ENCODE data around the gene UBP1.

UBP1 gene

GRCh38 chr3:33386631-33387030 lies 53.6 kb downstream of the UBP1 start:
- H4K20me1 ChIP-seq (ENCODE audit: insufficient read depth, low read length) = no peaks in the 10 kb centered on the region
- no peak overlapping the region for H3K4me3 ChIP-seq (ENCODE audit: low read depth, low read length, poor library complexity, severe bottlenecking)
- peaks cover 59% of the 10 kb centered on the region for H3K36me3 ChIP-seq (ENCODE audit: insufficient read depth, low read length)
- H3K79me2 ChIP-seq (ENCODE audit: insufficient read depth, low read length) = no peaks in the 10 kb centered on the region
- no peaks in the 10 kb centered on the region for H3K9me3 ChIP-seq (ENCODE audit: low read length)
- no peaks in the 10 kb centered on the region for H3F3A ChIP-seq (ENCODE audit: insufficient read depth, low read length)
- H3K4me2 ChIP-seq (ENCODE audit: low read length) = no peak overlapping the region
- no peaks in the 10 kb centered on the region for H3K9me2 ChIP-seq (ENCODE audit: low read depth, low read length)
- no peaks in the 10 kb centered on the region for H3K27me3 ChIP-seq (ENCODE audit: insufficient read depth, low read length)
- no peaks in the 10 kb centered on the region for H3K4me1 ChIP-seq (ENCODE audit: insufficient read depth, low read length, severe bottlenecking)
- TF ChIP-seq CTCF (IDR thresholded peaks at IDR 0.05; ENCODE audit: low read length) (no peak), EZH2 (IDR thresholded peaks at IDR 0.05; ENCODE audit: borderline replicate concordance, low read length) (no peak)
- H3K9ac ChIP-seq (ENCODE audit: low read length) = no peak overlapping the region
- H3K27ac ChIP-seq (ENCODE audit: low read depth, low read length, poor library complexity, severe bottlenecking) = no peak overlapping the region
- H2AFZ ChIP-seq (ENCODE audit: low read length) = no peak overlapping the region

- Histone ChIP-seq H3K9me2 (ENCODE audit: low read depth, low read length) (no peaks in the 10 kb centered on the region), H3K36me3 (ENCODE audit: insufficient read depth, low read length) (peaks cover 47% of the 10 kb centered on the region), H4K20me1 (ENCODE audit: insufficient read depth, low read length) (no peaks in the 10 kb centered on the region), H3K9ac (ENCODE audit: low read length) (no peak overlapping the region), H3K4me3 (ENCODE audit: low read depth, low read length, poor library complexity, severe bottlenecking) (no peak overlapping the region), H3K27me3 (ENCODE audit: insufficient read depth, low read length) (no peaks in the 10 kb centered on the region), H3K9me3 (ENCODE audit: low read length) (no peaks in the 10 kb centered on the region), H3K4me1 (ENCODE audit: insufficient read depth, low read length, severe bottlenecking) (no peaks in the 10 kb centered on the region), H2AFZ (ENCODE audit: low read length) (no peak overlapping the region), H3K27ac (ENCODE audit: low read depth, low read length, poor library complexity, severe bottlenecking) (no peak overlapping the region), H3K79me2 (ENCODE audit: insufficient read depth, low read length) (no peaks in the 10 kb centered on the region), H3F3A (ENCODE audit: insufficient read depth, low read length) (no peaks in the 10 kb centered on the region), H3K4me2 (ENCODE audit: low read length) (no peak overlapping the region)
- TF ChIP-seq CTCF (IDR thresholded peaks at IDR 0.05; ENCODE audit: low read length) (no peak), EZH2 (IDR thresholded peaks at IDR 0.05; ENCODE audit: borderline replicate concordance, low read length) (no peak)
Measured at GRCh38 chr3:33385423-33385822, 54.8 kb downstream of the UBP1 start.

- H3K9ac ChIP-seq (ENCODE audit: low read length) = no peak overlapping the region
- no peak for TF ChIP-seq CTCF (IDR thresholded peaks at IDR 0.05; ENCODE audit: low read length)
- no peak for TF ChIP-seq EZH2 (IDR thresholded peaks at IDR 0.05; ENCODE audit: borderline replicate concordance, low read length)
- H3K4me2 ChIP-seq (ENCODE audit: low read length) = no peak overlapping the region
- H3K9me2 ChIP-seq (ENCODE audit: low read depth, low read length) = no peaks in the 10 kb centered on the region
- no peak overlapping the region for H3K27ac ChIP-seq (ENCODE audit: low read depth, low read length, poor library complexity, severe bottlenecking)
- H3F3A ChIP-seq (ENCODE audit: insufficient read depth, low read length) = no peaks in the 10 kb centered on the region
- H4K20me1 ChIP-seq (ENCODE audit: insufficient read depth, low read length) = no peaks in the 10 kb centered on the region
- H3K4me3 ChIP-seq (ENCODE audit: low read depth, low read length, poor library complexity, severe bottlenecking) = no peak overlapping the region
- H3K36me3 ChIP-seq (ENCODE audit: insufficient read depth, low read length) = peaks cover 32% of the 10 kb centered on the region
- no peaks in the 10 kb centered on the region for H3K27me3 ChIP-seq (ENCODE audit: insufficient read depth, low read length)
- no peaks in the 10 kb centered on the region for H3K4me1 ChIP-seq (ENCODE audit: insufficient read depth, low read length, severe bottlenecking)
- H3K9me3 ChIP-seq (ENCODE audit: low read length) = no peaks in the 10 kb centered on the region
- H2AFZ ChIP-seq (ENCODE audit: low read length) = no peak overlapping the region
- no peaks in the 10 kb centered on the region for H3K79me2 ChIP-seq (ENCODE audit: insufficient read depth, low read length)
Measured at GRCh38 chr3:33383951-33384350, 56.3 kb downstream of the UBP1 start.
